ENCODE results near the gene APPBP2.
"Not testable (repeated sequence)": the region's sequence is repeated elsewhere in the genome, so short reads cannot be mapped to it uniquely, and the experiment has no call there.

The APPBP2 gene

DNA sequence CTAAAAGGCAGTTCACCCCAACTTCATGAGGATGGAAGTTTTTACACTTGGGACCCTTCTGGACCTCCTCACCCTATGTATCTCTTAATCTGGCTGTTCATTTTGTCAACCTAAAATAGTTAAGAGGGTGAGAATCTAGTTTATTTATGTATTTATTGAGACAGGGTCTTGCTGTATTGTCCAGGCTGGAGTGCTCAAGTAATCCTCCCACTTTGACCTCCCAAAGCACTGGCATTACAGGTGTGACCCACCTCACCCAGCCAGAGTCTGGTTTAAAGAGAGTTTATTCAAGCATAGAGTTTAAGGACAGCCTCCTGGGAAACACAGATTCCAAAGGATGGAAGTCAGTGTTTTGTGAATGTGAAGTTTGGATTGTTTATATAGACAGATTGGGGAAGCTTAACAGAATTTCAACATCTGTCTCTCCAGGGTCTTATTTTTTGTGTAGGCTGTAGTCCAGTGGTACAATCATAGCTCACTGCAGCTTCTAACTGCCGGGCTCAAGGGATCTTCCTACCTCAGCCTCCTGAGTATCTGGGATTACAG, 8.0 kb upstream of the APPBP2 start:
- no peak for DNase-seq

- DNase-seq: no peak
Observed at GRCh38 chr17:60529806-60530205, 3.8 kb upstream of the APPBP2 start.

DNA sequence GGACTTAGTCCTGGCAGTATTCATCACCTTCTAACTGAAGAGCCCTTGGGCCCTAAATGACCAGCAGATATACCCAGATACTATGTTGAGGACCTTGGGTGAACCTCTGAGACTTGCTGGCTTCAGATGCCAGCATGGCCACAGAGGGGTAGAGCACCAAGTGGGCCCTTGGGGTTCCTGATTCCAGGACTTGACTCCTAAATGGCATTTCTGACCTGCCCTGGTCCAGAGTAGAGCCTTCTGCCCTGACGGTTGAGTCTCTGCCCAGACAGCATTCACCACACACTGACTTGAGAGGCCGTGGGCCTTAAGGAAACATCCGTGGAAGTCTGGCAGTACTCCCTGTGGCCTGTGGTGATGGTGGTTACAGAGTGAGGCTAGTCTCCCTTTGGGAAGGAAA, 2.8 kb upstream of the APPBP2 start:
- no peak for DNase-seq

DNA sequence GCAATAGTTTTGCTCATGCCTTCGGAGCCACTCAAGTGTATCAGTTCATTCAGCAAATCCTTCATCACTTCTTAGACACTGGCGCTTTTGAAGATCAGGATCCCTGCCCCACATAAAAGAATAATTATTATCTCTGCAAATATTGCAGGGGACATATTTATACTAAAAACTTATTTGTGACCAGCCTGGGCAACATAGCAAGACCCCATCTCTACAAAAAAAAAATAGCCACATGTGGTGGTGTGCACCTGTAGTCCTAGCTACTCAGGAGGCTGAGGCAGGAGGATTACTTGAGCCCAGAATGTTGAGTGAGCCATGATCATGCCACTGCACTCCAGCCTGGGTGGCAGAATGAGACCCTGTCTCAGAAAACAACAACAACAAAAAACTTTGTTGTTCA, 1.7 kb upstream of the APPBP2 start:
- DNase-seq: no peak

GRCh38 chr17:60526726-60527125, 684 bp upstream of the APPBP2 start:
- DNase-seq: no peak

- no peak for DNase-seq
Observed at GRCh38 chr17:60525328-60525684, 736 bp downstream of the APPBP2 start.

DNA sequence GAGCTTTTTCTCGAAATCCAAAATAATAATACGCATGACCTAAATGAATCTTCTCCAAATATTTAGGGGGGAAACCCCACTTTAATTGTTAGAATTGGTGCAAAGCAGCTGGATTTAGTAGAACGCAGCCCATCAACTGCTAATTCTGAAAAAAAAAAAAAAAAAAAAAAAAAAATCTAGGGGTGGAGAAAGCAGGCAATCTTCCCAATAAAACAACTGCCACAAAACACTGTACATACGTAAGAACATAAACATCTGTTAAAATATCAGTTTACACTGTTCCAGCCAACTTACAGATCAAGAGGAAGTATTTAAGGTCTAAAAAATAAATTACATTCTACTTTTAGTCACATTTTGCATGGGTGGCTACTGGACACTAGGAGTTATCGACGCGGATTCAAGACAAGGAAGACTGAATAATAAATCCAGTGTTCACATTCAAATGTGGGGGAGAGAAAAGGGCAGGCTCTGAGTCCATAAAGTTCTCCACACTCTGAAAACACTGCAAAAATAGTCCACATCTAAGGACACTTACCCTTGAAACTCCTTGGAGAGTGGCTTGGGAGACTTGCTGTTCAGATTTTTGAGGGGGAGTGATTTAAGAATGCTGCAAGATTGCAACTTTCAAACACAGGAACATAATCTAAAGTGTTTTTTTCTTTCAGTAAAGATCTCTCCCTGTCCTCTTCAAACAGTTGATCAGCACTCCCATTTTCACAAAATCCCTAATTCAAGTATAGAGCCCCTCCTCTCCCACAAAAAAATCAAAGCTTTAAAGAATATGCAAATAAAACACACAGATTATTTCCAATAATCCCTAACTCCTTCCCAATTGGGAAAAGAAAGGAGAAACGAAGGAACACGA, 1.3 kb downstream of the APPBP2 start:
- no peak for DNase-seq

GRCh38 chr17:60523822-60524221, 2.2 kb downstream of the APPBP2 start:
- DNase-seq: no peak

GRCh38 chr17:60522889-60523626, 3.0 kb downstream of the APPBP2 start:
- DNase-seq: no peak

- no peak for DNase-seq
Observed at GRCh38 chr17:60519795-60520194, 6.2 kb downstream of the APPBP2 start.

GRCh38 chr17:60515683-60516082, 10.4 kb downstream of the APPBP2 start:
- not testable (repeated sequence) for DNase-seq

GRCh38 chr17:60515199-60515598, 10.8 kb downstream of the APPBP2 start:
- DNase-seq: not testable (repeated sequence)

DNA sequence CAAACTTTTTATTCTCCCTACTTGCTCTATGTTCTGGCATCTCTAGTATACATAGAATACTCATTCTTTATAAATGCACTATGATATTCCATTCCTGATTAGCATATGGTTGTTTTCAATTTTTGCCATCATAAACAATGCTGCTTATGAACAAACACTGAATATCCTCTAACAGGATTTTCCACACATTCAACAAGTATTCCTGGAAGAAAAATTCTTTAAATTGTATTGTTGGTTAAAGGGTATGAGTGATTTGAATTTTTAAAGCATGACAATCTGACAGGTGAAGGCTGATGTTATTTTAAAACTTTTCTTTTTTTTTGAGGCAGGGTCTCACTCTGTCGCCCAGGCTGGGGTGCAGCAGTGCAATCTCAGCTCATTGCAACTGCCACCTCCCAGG, 11.5 kb downstream of the APPBP2 start:
- DNase-seq: no peak

DNA sequence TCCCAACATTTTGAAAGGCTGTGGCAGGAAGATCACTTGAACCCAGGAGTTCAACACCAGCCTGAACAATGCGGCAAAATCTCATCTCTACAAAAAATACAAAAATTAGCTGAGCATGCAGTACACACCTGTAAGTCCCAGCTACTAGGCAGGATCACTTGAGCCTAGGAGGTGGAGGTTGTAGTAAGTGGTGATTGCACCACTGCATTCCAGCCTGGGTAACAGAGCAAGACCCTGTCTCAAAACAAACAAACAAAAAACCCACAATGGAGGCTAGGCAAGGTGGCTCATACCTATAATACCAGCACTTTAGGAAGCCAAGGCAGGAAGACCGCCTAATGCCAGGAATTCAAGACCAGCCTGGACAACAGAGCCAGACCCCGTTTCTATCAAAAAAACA, 12.0 kb downstream of the APPBP2 start:
- no peak for DNase-seq

GRCh38 chr17:60513014-60513413, 13.0 kb downstream of the APPBP2 start:
- no peak for DNase-seq

- no peak for DNase-seq
Observed at GRCh38 chr17:60510723-60511122, 15.3 kb downstream of the APPBP2 start.

DNA sequence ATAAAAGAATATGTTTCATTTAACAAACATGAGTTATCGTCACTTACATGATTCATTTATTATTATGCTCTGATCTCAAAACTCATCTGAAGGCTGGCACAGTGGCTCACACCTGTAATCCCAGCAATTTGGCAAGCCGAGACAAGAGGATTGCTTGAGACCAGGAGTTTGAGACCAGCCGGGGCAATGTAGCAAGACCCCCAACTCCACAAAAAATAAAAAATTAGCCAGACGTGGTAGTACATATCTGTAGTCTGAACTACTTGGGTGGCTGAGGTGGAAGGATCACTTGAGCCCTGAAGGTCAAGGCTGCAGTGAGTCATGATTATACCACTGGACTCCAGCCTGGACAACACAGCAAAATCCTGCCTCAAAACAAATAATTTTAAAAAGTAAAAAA, 16.0 kb downstream of the APPBP2 start:
- DNase-seq: no peak

DNA sequence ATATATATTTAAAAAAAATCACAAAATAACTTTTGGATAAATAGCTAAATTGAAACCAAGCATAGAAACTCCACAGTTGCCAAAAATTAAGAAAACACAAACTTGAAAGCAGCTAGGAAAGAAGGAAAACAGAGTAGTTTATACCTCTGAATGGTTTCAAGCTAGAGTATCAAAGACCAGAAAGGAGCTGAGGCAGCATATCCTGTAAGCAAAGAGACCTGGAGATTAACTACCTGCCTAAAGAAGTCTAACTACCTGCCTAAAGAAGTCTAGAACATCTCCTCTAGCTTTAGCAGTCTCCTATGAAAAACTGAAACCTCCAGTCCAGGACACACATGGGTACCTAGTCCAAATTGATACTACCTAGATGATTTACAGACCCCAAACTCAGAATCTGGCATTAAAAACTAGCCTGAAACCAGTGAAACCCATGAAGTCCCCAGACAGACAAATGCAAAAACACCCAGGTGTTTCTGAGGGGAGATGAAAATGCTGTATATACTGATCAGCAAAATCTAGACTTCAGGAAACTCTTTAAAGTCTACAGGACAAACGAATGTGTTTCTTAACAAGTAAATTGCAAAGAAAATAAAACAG, 17.6 kb downstream of the APPBP2 start:
- DNase-seq: no peak

DNA sequence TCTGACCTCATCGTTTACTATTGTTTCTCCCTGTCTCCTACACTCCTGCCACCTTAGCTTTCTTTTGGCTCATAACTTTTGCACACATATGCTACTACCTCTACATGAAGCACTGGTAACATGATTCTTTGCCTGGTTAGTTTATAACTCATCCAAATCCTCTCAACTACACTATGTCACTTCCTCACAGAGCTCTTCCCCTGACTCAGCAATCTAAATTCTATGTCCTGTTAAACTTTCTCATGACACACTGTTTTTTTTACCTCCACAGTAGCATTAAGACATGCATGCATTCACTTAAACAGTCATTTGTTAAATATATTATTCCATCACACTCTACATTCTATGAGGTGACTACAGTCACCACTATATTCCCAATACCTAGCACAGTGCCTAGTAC, 19.7 kb downstream of the APPBP2 start:
- DNase-seq: no peak

- no peak for DNase-seq
Observed at GRCh38 chr17:60502145-60502544, 23.9 kb downstream of the APPBP2 start.

DNA sequence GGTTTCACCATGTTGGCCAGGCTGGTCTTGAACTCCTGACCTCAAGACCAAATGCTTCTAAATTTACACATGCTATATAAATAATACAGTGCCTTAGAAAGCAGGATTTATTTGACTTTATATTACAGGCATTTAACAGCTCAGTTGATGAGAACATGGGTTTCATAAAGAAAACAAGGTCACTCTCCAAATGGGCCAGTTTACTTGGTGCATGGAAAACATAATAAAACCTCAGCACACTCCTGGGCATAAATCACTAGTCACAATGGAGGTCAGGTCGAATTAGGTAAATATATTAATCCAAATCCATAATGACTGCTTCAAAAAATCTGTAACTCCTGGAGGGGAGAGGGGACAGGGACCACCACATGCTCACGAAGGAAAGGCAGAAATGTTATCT, 24.5 kb downstream of the APPBP2 start:
- DNase-seq: no peak

DNA sequence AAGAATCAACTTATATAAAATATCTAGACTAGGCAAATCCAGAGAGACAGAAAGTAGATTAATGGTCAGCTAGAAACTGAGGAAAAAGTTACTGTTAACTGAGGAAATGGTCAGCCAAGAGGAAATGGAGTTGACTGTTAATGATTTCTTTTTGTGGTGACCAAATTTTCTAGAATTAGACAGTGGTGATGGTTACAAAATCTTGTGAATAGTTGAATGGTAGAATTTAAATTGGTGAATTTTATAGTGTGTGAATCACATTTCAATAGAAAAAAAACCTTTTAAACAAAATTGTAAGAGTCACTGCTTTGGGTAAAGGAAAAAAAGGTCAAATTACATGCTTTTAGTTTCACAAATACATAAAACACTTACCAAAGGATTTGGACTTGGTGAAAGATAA, 30.0 kb downstream of the APPBP2 start:
- DNase-seq: no peak

DNA sequence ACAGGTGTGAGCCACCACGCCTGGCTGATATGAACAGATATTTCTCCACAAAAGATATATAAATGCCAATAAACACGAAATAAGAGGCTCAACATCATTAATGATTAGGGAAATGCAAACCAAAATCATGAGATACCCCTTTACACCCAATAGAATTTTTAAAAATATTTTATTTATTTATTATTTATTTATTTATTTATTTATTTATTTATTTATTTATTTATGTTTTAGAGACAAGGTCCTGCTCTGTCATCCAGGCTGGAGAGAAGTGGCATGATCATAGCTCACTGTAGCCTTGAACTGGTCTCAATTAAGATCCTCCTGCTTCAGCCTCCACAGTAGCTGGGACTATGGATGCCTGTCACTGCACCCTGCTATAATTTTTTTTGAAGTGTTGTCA, 30.8 kb downstream of the APPBP2 start:
- DNase-seq: no peak

- DNase-seq: no peak
Observed at GRCh38 chr17:60493847-60494321, 32.2 kb downstream of the APPBP2 start.
